Measurements from ENCODE around the gene NECAB2.

GRCh38 chr16:83996481-83997252 is 28.6 kb downstream of the NECAB2 start:
- no peak for TF ChIP-seq CTCF (IDR thresholded peaks at IDR 0.05)
- no peak for TF ChIP-seq POLR2A (IDR thresholded peaks at IDR 0.05)
- no peak for TF ChIP-seq POLR2AphosphoS5 (IDR thresholded peaks at IDR 0.05)
